Loucy (cell line): ENCODE results near the gene HOXA10.

Experiments used
- EZH2phosphoT487 ChIP-seq: fragments of 200-600 bp; IDR thresholded peaks from 2 replicates; pipeline ENCODE4 v1.6.1; 2018; ENCODE audit warnings: antibody characterized with exemption, mild to moderate bottlenecking, moderate library complexity, borderline replicate concordance
- TF ChIP-seq, protein P1 (sequence below): fragments of 200-600 bp; sonication (generic); conservative IDR thresholded peaks from 2 replicates; pipeline ENCODE4 v1.5.1; 2014; ENCODE audit warnings: mild to moderate bottlenecking, antibody characterized with exemption, low read length

DNA sequence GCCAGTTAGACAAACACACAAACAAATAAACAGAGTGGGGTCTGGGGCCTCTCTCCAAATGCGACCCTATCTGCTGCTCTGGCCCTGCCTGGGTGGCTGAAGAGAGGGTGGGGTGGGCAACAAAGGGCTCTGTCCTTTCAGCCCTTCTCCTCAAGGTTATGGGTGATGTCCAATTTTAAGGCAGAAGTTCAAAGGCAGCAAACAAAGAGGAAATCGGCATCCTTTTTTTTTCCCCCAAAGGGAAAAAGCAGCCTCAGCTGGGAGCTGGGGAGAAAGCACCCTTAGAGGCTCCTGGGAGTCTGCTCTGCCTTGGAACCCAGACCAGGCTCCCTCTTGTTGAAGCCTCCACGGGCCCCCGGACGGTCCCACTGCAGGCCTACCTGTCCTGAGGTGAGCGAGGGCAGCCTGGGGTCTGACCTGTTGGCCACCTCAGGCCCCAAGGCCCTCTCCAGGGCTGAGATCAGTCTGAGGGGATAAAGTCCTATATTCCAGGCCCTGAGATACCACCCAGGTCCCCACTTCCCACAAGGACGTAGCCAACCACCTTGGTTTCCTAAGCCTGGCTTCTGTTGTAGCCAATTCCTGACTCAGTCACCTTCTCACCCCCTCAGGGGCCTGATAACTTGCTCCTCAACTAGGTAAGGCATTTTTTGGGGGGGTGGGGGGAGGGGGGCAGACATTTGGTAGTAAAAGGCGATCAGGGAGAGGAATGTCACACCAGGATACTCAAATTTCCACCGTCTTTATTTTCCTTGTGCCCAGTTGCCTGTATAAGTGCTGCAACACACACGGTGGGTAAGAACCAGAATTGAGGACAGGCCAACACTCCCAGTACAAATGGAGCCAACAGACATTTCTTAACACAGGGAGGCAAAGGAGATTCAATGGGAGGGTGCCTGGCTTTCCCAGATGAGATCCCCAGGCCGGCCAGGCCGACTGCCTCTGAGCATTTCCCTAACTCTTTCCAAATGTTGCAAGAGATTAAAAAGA, 6.6 kb upstream of the HOXA10 start:
- TF ChIP-seq EZH2phosphoT487 = no peak
- TF ChIP-seq, protein P1, sequence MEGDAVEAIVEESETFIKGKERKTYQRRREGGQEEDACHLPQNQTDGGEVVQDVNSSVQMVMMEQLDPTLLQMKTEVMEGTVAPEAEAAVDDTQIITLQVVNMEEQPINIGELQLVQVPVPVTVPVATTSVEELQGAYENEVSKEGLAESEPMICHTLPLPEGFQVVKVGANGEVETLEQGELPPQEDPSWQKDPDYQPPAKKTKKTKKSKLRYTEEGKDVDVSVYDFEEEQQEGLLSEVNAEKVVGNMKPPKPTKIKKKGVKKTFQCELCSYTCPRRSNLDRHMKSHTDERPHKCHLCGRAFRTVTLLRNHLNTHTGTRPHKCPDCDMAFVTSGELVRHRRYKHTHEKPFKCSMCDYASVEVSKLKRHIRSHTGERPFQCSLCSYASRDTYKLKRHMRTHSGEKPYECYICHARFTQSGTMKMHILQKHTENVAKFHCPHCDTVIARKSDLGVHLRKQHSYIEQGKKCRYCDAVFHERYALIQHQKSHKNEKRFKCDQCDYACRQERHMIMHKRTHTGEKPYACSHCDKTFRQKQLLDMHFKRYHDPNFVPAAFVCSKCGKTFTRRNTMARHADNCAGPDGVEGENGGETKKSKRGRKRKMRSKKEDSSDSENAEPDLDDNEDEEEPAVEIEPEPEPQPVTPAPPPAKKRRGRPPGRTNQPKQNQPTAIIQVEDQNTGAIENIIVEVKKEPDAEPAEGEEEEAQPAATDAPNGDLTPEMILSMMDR = no peak
